GM21528 (cell line): Measurements from ENCODE around the gene PPP1R16B.

ENCODE experiments used
- ATAC-seq: cut with Tn5 transposase; IDR thresholded peaks from one replicate; pipeline ENCODE4 v1.9.1; 2021; ENCODE audit warnings: mild to moderate bottlenecking, moderate library complexity; ENCODE audit not compliant: unreplicated experiment, low FRiP score

The PPP1R16B gene

GRCh38 chr20:38805502-38805957, at the start of gene PPP1R16B:
Gene PPP1R16B, plus strand, starts transcription at chr20:38805697. Its CDS starts 30,229 bp downstream, at chr20:38835926.
- ATAC-seq = peak; percentile 51

GRCh38 chr20:38757145-38757775, 48.2 kb upstream of the PPP1R16B start:
- no peak for ATAC-seq

- ATAC-seq = no peak
Observed at GRCh38 chr20:38759106-38759505, 46.4 kb upstream of the PPP1R16B start.

- no peak for ATAC-seq
Observed at GRCh38 chr20:38760978-38761377, 44.5 kb upstream of the PPP1R16B start.

GRCh38 chr20:38762174-38762573, 43.3 kb upstream of the PPP1R16B start:
- no peak for ATAC-seq

GRCh38 chr20:38763616-38764015, 41.9 kb upstream of the PPP1R16B start:
- no peak for ATAC-seq

- no peak for ATAC-seq
Observed at GRCh38 chr20:38764567-38765318, 40.8 kb upstream of the PPP1R16B start.

GRCh38 chr20:38766071-38766470, 39.4 kb upstream of the PPP1R16B start:
- ATAC-seq = no peak

- no peak for ATAC-seq
Observed at GRCh38 chr20:38769376-38770295, 35.9 kb upstream of the PPP1R16B start.

- ATAC-seq = no peak
Observed at GRCh38 chr20:38770546-38770945, 35.0 kb upstream of the PPP1R16B start.

GRCh38 chr20:38770970-38771369, 34.5 kb upstream of the PPP1R16B start:
- ATAC-seq = no peak

- no peak for ATAC-seq
Observed at GRCh38 chr20:38771621-38772020, 33.9 kb upstream of the PPP1R16B start.

- ATAC-seq = no peak
Observed at GRCh38 chr20:38774167-38774566, 31.3 kb upstream of the PPP1R16B start.

- no peak for ATAC-seq
Observed at GRCh38 chr20:38776363-38776762, 29.1 kb upstream of the PPP1R16B start.

- ATAC-seq = no peak
Observed at GRCh38 chr20:38779247-38780097, 26.0 kb upstream of the PPP1R16B start.

GRCh38 chr20:38782275-38782674, 23.2 kb upstream of the PPP1R16B start:
- ATAC-seq = no peak

- no peak for ATAC-seq
Observed at GRCh38 chr20:38787870-38788269, 17.6 kb upstream of the PPP1R16B start.

- no peak for ATAC-seq
Observed at GRCh38 chr20:38789503-38790199, 15.8 kb upstream of the PPP1R16B start.
